ENCODE results near the gene HTR1A.

DNA sequence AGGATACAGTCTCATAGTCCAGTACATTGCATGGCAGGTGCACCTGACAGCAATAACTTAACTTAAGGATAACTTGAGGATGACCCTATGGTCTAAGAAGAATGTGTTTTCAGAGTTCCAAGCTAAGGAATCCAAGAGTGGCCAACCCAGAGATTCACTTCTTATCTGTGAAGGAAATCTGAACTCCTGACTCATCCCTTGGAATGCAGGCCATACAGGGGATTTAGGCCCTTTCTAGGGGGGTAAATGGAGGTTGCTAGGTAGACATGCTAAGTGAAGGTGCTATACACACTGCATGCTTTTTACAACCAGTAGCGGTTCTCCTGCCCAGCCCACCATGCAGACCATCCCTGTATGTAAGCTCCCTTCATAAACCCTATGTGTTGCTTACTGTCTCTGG, 50.4 kb downstream of the HTR1A start:
- TF ChIP-seq POLR2A (IDR thresholded peaks at IDR 0.05): no peak
- TF ChIP-seq, protein P1, sequence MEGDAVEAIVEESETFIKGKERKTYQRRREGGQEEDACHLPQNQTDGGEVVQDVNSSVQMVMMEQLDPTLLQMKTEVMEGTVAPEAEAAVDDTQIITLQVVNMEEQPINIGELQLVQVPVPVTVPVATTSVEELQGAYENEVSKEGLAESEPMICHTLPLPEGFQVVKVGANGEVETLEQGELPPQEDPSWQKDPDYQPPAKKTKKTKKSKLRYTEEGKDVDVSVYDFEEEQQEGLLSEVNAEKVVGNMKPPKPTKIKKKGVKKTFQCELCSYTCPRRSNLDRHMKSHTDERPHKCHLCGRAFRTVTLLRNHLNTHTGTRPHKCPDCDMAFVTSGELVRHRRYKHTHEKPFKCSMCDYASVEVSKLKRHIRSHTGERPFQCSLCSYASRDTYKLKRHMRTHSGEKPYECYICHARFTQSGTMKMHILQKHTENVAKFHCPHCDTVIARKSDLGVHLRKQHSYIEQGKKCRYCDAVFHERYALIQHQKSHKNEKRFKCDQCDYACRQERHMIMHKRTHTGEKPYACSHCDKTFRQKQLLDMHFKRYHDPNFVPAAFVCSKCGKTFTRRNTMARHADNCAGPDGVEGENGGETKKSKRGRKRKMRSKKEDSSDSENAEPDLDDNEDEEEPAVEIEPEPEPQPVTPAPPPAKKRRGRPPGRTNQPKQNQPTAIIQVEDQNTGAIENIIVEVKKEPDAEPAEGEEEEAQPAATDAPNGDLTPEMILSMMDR (IDR thresholded peaks at IDR 0.05): no peak
